Lower lobe of right lung (tissue), 2 donors: ENCODE measurements around the gene UPB1. TPM values are rescaled to one million over a fixed set of nuclear protein-coding genes. Genes with fewer than 3 reads are reported as not detected.

Source experiments
- ATAC-seq, 2 donors: fragments of 200-7000 bp; cut with Tn5 transposase; one replicate each; pipeline ENCODE4 v1.9.1; 2020 to 2022; ENCODE audit warnings: mild to moderate bottlenecking in 2 of 2, moderate library complexity in 2 of 2
- DNase-seq: peaks from one replicate; pipeline ENCODE4 v3.0.0-alpha.2; 2020
- H3K27ac ChIP-seq: fragments of 200-600 bp; one replicate; pipeline ENCODE4 v1.8.0; 2022
- H3K27me3 ChIP-seq: fragments of 200-600 bp; one replicate; pipeline ENCODE4 v1.8.0; 2022; ENCODE audit warnings: low read depth
- H3K36me3 ChIP-seq: fragments of 200-600 bp; one replicate; pipeline ENCODE4 v1.8.0; 2022; ENCODE audit warnings: mild to moderate bottlenecking
- H3K4me1 ChIP-seq: fragments of 200-600 bp; one replicate; pipeline ENCODE4 v1.8.0; 2022
- H3K4me3 ChIP-seq: fragments of 200-600 bp; one replicate; pipeline ENCODE4 v1.8.0; 2022; ENCODE audit warnings: mild to moderate bottlenecking
- H3K9me3 ChIP-seq: fragments of 200-600 bp; one replicate; pipeline ENCODE4 v1.8.0; 2022
- intact Hi-C: fragments of 100-400 bp; cut with DNase I; formaldehyde crosslinking; loops from one replicate; pipeline ENCODE4 v1.11.0; 2022
- total RNA-seq: library from RNA; stranded (reverse); fragmentation: NEBNext Ultra II Directional; extraction: Animal tissue kit (Norgen Biotek cat#: 25700); gene quantifications from one replicate; pipeline ENCODE4 v1.2.1, GENCODE V29; 2021
- TF ChIP-seq, protein P1 (sequence below): fragments of 200-600 bp; IDR thresholded peaks from one replicate; pipeline ENCODE4 v1.8.0; 2022; ENCODE audit warnings: antibody characterized with exemption, mild to moderate bottlenecking
- donor health status: DM: no; HTN: yes; CAD: no; lungs with severe emphysema.

UPB1 gene
- total RNA-seq, 1 donor from 2014 or later: 1.2 TPM

DNA sequence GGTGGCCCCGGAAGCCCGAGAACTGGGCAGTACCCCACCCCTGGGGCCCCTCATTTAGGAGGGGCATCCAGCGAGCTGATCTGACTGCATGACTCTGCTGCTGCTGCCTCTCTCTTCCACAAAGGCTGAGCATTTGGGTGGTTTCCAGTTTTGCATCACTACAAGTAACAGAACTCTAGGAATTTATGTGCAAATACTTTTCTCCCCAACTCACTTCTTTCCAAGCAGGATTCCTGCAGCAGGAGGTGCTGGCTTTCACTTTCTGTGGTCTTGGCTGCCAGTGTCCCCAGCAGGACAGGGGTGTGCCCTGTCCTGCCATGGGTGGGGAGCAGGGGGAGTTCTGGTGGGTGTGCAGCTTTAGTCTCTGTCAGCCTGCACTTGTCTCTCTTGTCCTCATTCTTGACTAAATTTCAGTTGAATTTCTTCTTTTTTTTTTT is 21.2 kb downstream of the UPB1 start:
- Histone ChIP-seq H3K9me3 (no peaks in the 10 kb centered on the region), H3K27me3 (no peaks in the 10 kb centered on the region), H3K4me1 (peaks cover 21% of the 10 kb centered on the region), H3K4me3 (peak overlapping the region; percentile 14), H3K36me3 (no peaks in the 10 kb centered on the region), H3K27ac (no peak overlapping the region)
- ATAC-seq (peak; percentile 43 to 66), DNase-seq (no peak)
- intact Hi-C loops: no loop called here
- TF ChIP-seq, protein P1, sequence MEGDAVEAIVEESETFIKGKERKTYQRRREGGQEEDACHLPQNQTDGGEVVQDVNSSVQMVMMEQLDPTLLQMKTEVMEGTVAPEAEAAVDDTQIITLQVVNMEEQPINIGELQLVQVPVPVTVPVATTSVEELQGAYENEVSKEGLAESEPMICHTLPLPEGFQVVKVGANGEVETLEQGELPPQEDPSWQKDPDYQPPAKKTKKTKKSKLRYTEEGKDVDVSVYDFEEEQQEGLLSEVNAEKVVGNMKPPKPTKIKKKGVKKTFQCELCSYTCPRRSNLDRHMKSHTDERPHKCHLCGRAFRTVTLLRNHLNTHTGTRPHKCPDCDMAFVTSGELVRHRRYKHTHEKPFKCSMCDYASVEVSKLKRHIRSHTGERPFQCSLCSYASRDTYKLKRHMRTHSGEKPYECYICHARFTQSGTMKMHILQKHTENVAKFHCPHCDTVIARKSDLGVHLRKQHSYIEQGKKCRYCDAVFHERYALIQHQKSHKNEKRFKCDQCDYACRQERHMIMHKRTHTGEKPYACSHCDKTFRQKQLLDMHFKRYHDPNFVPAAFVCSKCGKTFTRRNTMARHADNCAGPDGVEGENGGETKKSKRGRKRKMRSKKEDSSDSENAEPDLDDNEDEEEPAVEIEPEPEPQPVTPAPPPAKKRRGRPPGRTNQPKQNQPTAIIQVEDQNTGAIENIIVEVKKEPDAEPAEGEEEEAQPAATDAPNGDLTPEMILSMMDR: no peak

GRCh38 chr22:24517446-24517845 is 22.3 kb downstream of the UPB1 start:
- H3K4me1 ChIP-seq: peaks cover 20% of the 10 kb centered on the region
- no peaks in the 10 kb centered on the region for H3K36me3 ChIP-seq
- no peak overlapping the region for H3K27ac ChIP-seq
- no peak overlapping the region for H3K4me3 ChIP-seq
- DNase-seq: no peak
- H3K27me3 ChIP-seq: no peaks in the 10 kb centered on the region
- TF ChIP-seq, protein P1: no peak
- ATAC-seq: no peak
- no peaks in the 10 kb centered on the region for H3K9me3 ChIP-seq
- intact Hi-C loops: no loop called here

DNA sequence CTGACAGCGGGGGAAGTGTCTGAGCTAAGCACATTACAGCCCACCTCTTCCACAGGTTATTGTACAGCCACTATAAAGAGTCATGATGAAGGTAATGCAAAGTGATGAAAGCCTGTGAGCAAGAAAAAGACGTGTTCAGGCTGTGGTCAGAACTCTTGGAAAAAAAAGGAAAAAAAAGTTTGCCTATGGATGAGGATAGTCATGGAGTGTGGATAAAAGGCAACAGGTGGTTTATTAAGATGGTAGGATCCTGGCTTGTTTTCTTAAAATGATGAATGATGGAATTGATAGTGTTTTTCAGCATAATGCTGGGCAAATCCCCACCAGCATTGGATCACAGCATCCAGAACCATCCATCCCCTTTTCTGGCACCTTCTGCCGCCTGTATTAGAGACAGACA is 23.1 kb downstream of the UPB1 start:
- ATAC-seq (no peak), DNase-seq (no peak)
- intact Hi-C loops: no loop called here
- H3K4me1 ChIP-seq: peaks cover 20% of the 10 kb centered on the region
- TF ChIP-seq, protein P1: no peak
- no peaks in the 10 kb centered on the region for H3K36me3 ChIP-seq
- H3K27me3 ChIP-seq: no peaks in the 10 kb centered on the region
- H3K27ac ChIP-seq: no peak overlapping the region
- no peak overlapping the region for H3K4me3 ChIP-seq
- no peaks in the 10 kb centered on the region for H3K9me3 ChIP-seq

- intact Hi-C loops: no loop called here
- Histone ChIP-seq H3K9me3 (no peaks in the 10 kb centered on the region), H3K27ac (no peak overlapping the region), H3K36me3 (no peaks in the 10 kb centered on the region), H3K4me3 (no peak overlapping the region), H3K4me1 (peaks cover 20% of the 10 kb centered on the region), H3K27me3 (no peaks in the 10 kb centered on the region)
- DNase-seq (no peak), ATAC-seq (no peak)
- TF ChIP-seq, protein P1: no peak
Observed at GRCh38 chr22:24518771-24519485, 23.8 kb downstream of the UPB1 start.

- no peaks in the 10 kb centered on the region for H3K36me3 ChIP-seq
- DNase-seq: no peak
- H3K4me3 ChIP-seq: no peak overlapping the region
- intact Hi-C loops: no loop called here
- ATAC-seq: no peak
- TF ChIP-seq, protein P1: no peak
- H3K27me3 ChIP-seq: no peaks in the 10 kb centered on the region
- H3K9me3 ChIP-seq: no peaks in the 10 kb centered on the region
- no peak overlapping the region for H3K27ac ChIP-seq
- H3K4me1 ChIP-seq: peaks cover 20% of the 10 kb centered on the region
Observed at GRCh38 chr22:24519496-24519895, 24.4 kb downstream of the UPB1 start.
